22Rv1 (cell line): ENCODE measurements around the gene PAQR8.

Source experiments
- CTCF ChIP-seq: fragments of 450-650 bp; IDR thresholded peaks from 2 replicates; pipeline ENCODE4 v1.5.1; 2017; ENCODE audit warnings: mild to moderate bottlenecking
- ZFX ChIP-seq: fragments of 450-650 bp; IDR thresholded peaks from 2 replicates; pipeline ENCODE4 v1.6.1; 2017; ENCODE audit warnings: antibody characterized with exemption, borderline replicate concordance

GRCh38 chr6:52376763-52377162 is 14.8 kb downstream of the PAQR8 start:
- TF ChIP-seq CTCF (no peak), ZFX (no peak)
